K562 (cell line): Measurements from ENCODE around the gene ALDH1A3. TPM values are rescaled to one million over a fixed set of nuclear protein-coding genes. Genes with fewer than 3 reads are reported as not detected.

Experiments used
- ATAC-seq: fragments of 200-7000 bp; cut with Tn5 transposase; 3 replicates; pipeline ENCODE4 v1.9.1; 2020; ENCODE audit warnings: moderate library complexity
- BruUV-seq: library from RNA; stranded (reverse); fragments of 400-500 nt; replicated peaks from 2 replicates; lab custom pipeline; 2021; lab: Mats Ljungman, UMichigan
- CTCF ChIA-PET: fragments of 300-600 bp; formaldehyde crosslinking; extraction: SDS; loops from one replicate; lab custom pipeline; 2021; ENCODE audit warnings: low intra/inter-chr PET ratio; lab: Yijun Ruan, JAX
- POLR2A ChIA-PET: fragments of 300-600, 350-650 bp; sonication (Branson Sonifier 250); formaldehyde crosslinking; extraction: SDS; loops from one replicate; lab custom pipeline; 2021; ENCODE audit warnings: antibody characterized with exemption, inconsistent platforms; lab: Yijun Ruan, JAX
- DNase-seq, 4 experiments: peaks; one replicate each; pipeline versions ENCODE4 v3.0.0 to v3.0.0-alpha.2; 2011 to 2018; ENCODE audit warnings: low spot score in 3 of 4, mixed read lengths in 3 of 4; ENCODE audit errors: extremely low read depth in 1 of 4
- FAIRE-seq: peaks from 2 replicates; lab custom pipeline; 2011; peaks lifted over from hg19 to GRCh38; lab: Jason Lieb, UNC
- H2AFZ ChIP-seq: 2 replicates; pipeline ENCODE4 v1.6.0; 2011; ENCODE audit warnings: low read depth, low read length, control low read depth, inconsistent platforms
- H3K27ac ChIP-seq: fragments of 200-600 bp; 3 replicates; pipeline ENCODE4 v1.8.0; 2011; ENCODE audit warnings: low read depth, mild to moderate bottlenecking, control low read depth, inconsistent platforms, low read length, moderate library complexity, mixed read lengths; ENCODE audit errors: extremely low read depth
- H3K27me3 ChIP-seq, 2 experiments: fragments of 300-600 bp in 1 of 2; 2 replicates in 1 of 2; 3 replicates in 1 of 2; pipeline versions ENCODE4 v1.6.0 to v1.8.0; 2011; ENCODE audit warnings: inconsistent platforms in 2 of 2, low read length in 2 of 2, mild to moderate bottlenecking in 1 of 2, mixed read lengths in 1 of 2, moderate library complexity in 1 of 2; ENCODE audit not compliant: control insufficient read depth in 2 of 2, insufficient read depth in 2 of 2
- H3K36me3 ChIP-seq: fragments of 300-600 bp; 3 replicates; pipeline ENCODE4 v1.8.0; 2011; ENCODE audit warnings: mild to moderate bottlenecking, low read length, inconsistent platforms; ENCODE audit not compliant: control insufficient read depth, insufficient read depth
- H3K4me1 ChIP-seq, 2 experiments: fragments of 200-600 bp in 1 of 2; replicated peaks in 1 of 2; 2 replicates in 1 of 2; 3 replicates in 1 of 2; pipeline versions ENCODE4 v1.5.1 to v1.8.0; 2011; ENCODE audit warnings: inconsistent platforms in 2 of 2, low read length in 2 of 2, mild to moderate bottlenecking in 1 of 2, mixed read lengths in 1 of 2, moderate library complexity in 1 of 2; ENCODE audit not compliant: control insufficient read depth in 2 of 2, insufficient read depth in 2 of 2
- H3K4me2 ChIP-seq: 2 replicates; pipeline ENCODE4 v1.6.1; 2011; ENCODE audit warnings: low read length, control low read depth, inconsistent platforms, mixed read lengths; ENCODE audit not compliant: insufficient read depth
- H3K4me3 ChIP-seq: fragments of 200-600 bp; sonication (generic), shearing (Covaris generic); 2 replicates; pipeline ENCODE4 v1.5.1; 2016; ENCODE audit warnings: control low read depth, inconsistent platforms
- H3K79me2 ChIP-seq: fragments of 200-600 bp; 3 replicates; pipeline ENCODE4 v1.8.0; 2011; ENCODE audit warnings: low read length, inconsistent platforms; ENCODE audit not compliant: control insufficient read depth, insufficient read depth
- H3K9ac ChIP-seq, 2 experiments: 2 replicates each; pipeline versions ENCODE4 v1.6.0 to v1.6.1; 2011; ENCODE audit warnings: low read depth in 2 of 2, low read length in 2 of 2, control low read depth in 1 of 2, inconsistent platforms in 1 of 2, mild to moderate bottlenecking in 1 of 2, mixed read lengths in 1 of 2; ENCODE audit not compliant: insufficient read depth in 1 of 2
- H3K9me1 ChIP-seq: one replicate; pipeline ENCODE4 v1.6.0; 2011; ENCODE audit warnings: inconsistent platforms, mild to moderate bottlenecking, low read length, moderate library complexity; ENCODE audit not compliant: control insufficient read depth, insufficient read depth
- H3K9me3 ChIP-seq: replicated peaks from 2 replicates; pipeline ENCODE4 v1.5.1; 2011; ENCODE audit warnings: low read depth, low read length, inconsistent platforms; ENCODE audit not compliant: control insufficient read depth, insufficient read depth
- H4K20me1 ChIP-seq: replicated peaks from 2 replicates; pipeline ENCODE4 v1.6.1; 2011; ENCODE audit warnings: low read length, inconsistent platforms, mixed read lengths; ENCODE audit not compliant: control insufficient read depth, insufficient read depth
- EWSR1 ChIP-seq: fragments of 450-650 bp; IDR thresholded peaks from 2 replicates; pipeline ENCODE4 v1.6.1; 2018; ENCODE audit warnings: borderline replicate concordance, mild to moderate bottlenecking, low read depth, moderate library complexity; ENCODE audit not compliant: partially characterized antibody
- POLR2AphosphoS2 ChIP-seq: IDR thresholded peaks from 2 replicates; pipeline ENCODE4 v1.6.1; 2012; ENCODE audit warnings: low read length, improper control_type of control experiment
- SPI1 ChIP-seq: IDR thresholded peaks from 2 replicates; pipeline ENCODE4 v1.6.1; 2011; ENCODE audit warnings: low read depth, low read length, control low read depth, borderline replicate concordance
- ZNF133 ChIP-seq: fragments of 250-450 bp; sonication (Bioruptor Pico); IDR thresholded peaks from 2 replicates; pipeline ENCODE4 v1.4.0; 2020; ENCODE audit warnings: mild to moderate bottlenecking
- ZNF232 ChIP-seq: sonication (generic); formaldehyde crosslinking; IDR thresholded peaks from 2 replicates; pipeline ENCODE4 v1.8.0; 2022; ENCODE audit warnings: mild to moderate bottlenecking, missing genetic modification reagents
- ZNF41 ChIP-seq: fragments of 250-450 bp; sonication (Bioruptor Pico); conservative IDR thresholded peaks from 2 replicates; pipeline ENCODE4 v1.4.0; 2020; ENCODE audit warnings: mild to moderate bottlenecking
- WGBS: fragments of 100-300 bp; shearing (Covaris generic); methylation state at CpG from one replicate; pipeline ENCODE4 v1.1.6; 2016; ENCODE audit warnings: low coverage, mixed read lengths; ENCODE audit not compliant: insufficient coverage; ENCODE audit errors: missing lambda C conversion rate; 5-methylcytosine and 5-hydroxymethylcytosine counted together
- in situ Hi-C: fragments of 300-500 bp; cut with MboI; formaldehyde crosslinking; loops from 4 replicates; pipeline ENCODE4 v1.15.0; 2018; ENCODE audit warnings: inconsistent platforms, mixed read lengths
- intact Hi-C: fragments of 100-400 bp; cut with micrococcal nuclease; formaldehyde crosslinking; loops from 2 replicates; pipeline ENCODE4 v1.14.2; 2022
- polyA plus RNA-seq, 8 experiments: library from polyadenylated mRNA; depleted of rRNA in 4 of 8; stranded (reverse) in 5 of 8; unstranded in 3 of 8; fragments of >200 nt; fragmentation: Nextera tagmentation in 2 of 8; fragmentation: Illumina TruSeq in 1 of 8; extraction: Ambion mirVana in 2 of 8; extraction: Trizol in 1 of 8; gene quantifications; 2 replicates each; pipeline versions ENCODE4 v1.2.1 to v1.2.3, GENCODE V29; 2011 to 2014; ENCODE audit warnings: inconsistent platforms in 1 of 8, missing spikeins in 1 of 8
- total RNA-seq, 7 experiments: library from RNA; depleted of rRNA in 6 of 7; stranded (reverse); fragments of >200 nt in 6 of 7; fragmentation: Illumina TruSeq in 2 of 7; extraction: Trizol in 2 of 7; gene quantifications; 2 replicates each; pipeline versions ENCODE4 v1.2.1 to v1.2.3, GENCODE V29; 2011 to 2021; ENCODE audit warnings: low replicate concordance in 1 of 7

ALDH1A3 gene
- total and polyA plus RNA-seq, 9 of the 15 experiments (the other 6 are each of a cell fraction or from before 2014, with no cell fraction given): 0.38 TPM; not detected in 8

- no peak for TF ChIP-seq EWSR1
- TF ChIP-seq ZNF232: no peak
- TF ChIP-seq POLR2AphosphoS2: no peak
Measured at GRCh38 chr15:100833417-100834389, 45.9 kb upstream of the ALDH1A3 start (continued).

DNA sequence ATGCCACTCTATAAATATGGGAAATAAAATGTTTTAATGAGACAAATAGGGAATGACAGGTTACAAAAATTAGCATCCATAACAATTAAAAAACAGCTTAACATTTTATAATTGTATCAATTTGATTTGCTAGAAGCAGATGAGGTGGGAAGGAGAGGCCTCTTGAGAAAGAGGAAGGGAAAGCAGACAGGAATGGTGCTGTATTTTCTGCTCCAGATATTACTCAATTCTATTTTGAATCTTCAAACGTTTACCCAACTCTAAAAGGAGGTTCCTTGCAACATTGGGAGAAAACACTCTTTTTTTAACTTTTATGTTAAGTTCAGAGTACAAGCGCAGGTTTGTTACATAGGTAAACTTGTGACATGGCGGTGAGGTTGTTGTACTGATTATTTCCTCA is 44.9 kb upstream of the ALDH1A3 start:
- Histone ChIP-seq H4K20me1 (no peaks in the 10 kb centered on the region), H3K36me3 (no peaks in the 10 kb centered on the region), H3K4me2 (no peak overlapping the region), H3K79me2 (no peaks in the 10 kb centered on the region), H3K9me1 (no peaks in the 10 kb centered on the region), H3K4me3 (no peak overlapping the region), H3K9me3 (no peaks in the 10 kb centered on the region), H3K27me3 (peaks cover 0 to 4% of the 10 kb centered on the region in 2 experiments; a peak in 1 of 5 replicates), H3K4me1 (no peaks in the 10 kb centered on the region), H3K27ac (no peak overlapping the region), H2AFZ (no peak overlapping the region), H3K9ac (no peak overlapping the region)
- no peak for DNase-seq
- FAIRE-seq: no peak
- 2% methylated on average over 3 of the region's 3 CpGs for WGBS
- no peak for ATAC-seq
- intact Hi-C loops: no loop called here
- in situ Hi-C loops: no loop called here
- ChIA-PET POLR2A (no interaction called here), CTCF (no interaction called here)
- BruUV-seq: no TSS peak
- TF ChIP-seq ZNF133 (CRISPR knock-in tag) (no peak), SPI1 (no peak), ZNF41 (no peak)
